CD4-positive, alpha-beta memory T cell (primary cell): ENCODE data around the gene GBA2. TPM values are rescaled to one million over a fixed set of nuclear protein-coding genes. Genes with fewer than 3 reads are reported as not detected.

Experiments used
- CTCF ChIA-PET: fragments of 350-600 bp; sonication (Branson Sonifier 250); formaldehyde crosslinking; loops from one replicate; lab custom pipeline; 2021; ENCODE audit warnings: inconsistent platforms; ENCODE audit not compliant: partially characterized antibody; lab: Charles Lee
- POLR2A ChIA-PET: fragments of 350-600 bp; sonication (Branson Sonifier 250); formaldehyde crosslinking; loops from one replicate; lab custom pipeline; 2021; ENCODE audit not compliant: partially characterized antibody; lab: Charles Lee
- DNase-seq, 5 donors: peaks; one replicate each; pipeline versions ENCODE4 v3.0.0 to v3.0.0-alpha.2; 2020 to 2022; ENCODE audit warnings: mixed read lengths in 1 of 5
- H3K27ac ChIP-seq: one replicate; pipeline ENCODE4 v1.7.0; 2013; ENCODE audit warnings: low read depth, low read length
- H3K27me3 ChIP-seq: 2 replicates; pipeline ENCODE4 v1.7.0; 2013; ENCODE audit warnings: mild to moderate bottlenecking, low read length, moderate library complexity; ENCODE audit not compliant: insufficient read depth
- H3K36me3 ChIP-seq: 2 replicates; pipeline ENCODE4 v1.7.0; 2013; ENCODE audit warnings: mild to moderate bottlenecking, low read length, moderate library complexity; ENCODE audit not compliant: insufficient read depth
- H3K4me1 ChIP-seq: 2 replicates; pipeline ENCODE4 v1.7.0; 2013; ENCODE audit warnings: mild to moderate bottlenecking, low read length, moderate library complexity; ENCODE audit not compliant: insufficient read depth
- H3K4me3 ChIP-seq, 2 donors: one replicate each; pipeline ENCODE4 v1.7.0; 2013; ENCODE audit warnings: low read length in 2 of 2, mild to moderate bottlenecking in 1 of 2
- H3K9me3 ChIP-seq, 2 donors: one replicate each; pipeline ENCODE4 v1.7.0; 2013; ENCODE audit warnings: low read length in 2 of 2, control low read depth in 1 of 2; ENCODE audit not compliant: control insufficient read depth in 1 of 2
- H3K27ac Mint-ChIP-seq, 7 donors: one replicate each; pipeline ENCODE4 v1.8.0; 2020 to 2021; ENCODE audit warnings: mixed read lengths in 7 of 7, mild to moderate bottlenecking in 6 of 7, inconsistent platforms in 3 of 7, moderate library complexity in 3 of 7
- H3K27me3 Mint-ChIP-seq, 2 donors: one replicate each; pipeline ENCODE4 v1.8.0; 2020 to 2021; ENCODE audit warnings: mixed read lengths in 2 of 2
- H3K36me3 Mint-ChIP-seq, 2 donors: one replicate each; pipeline ENCODE4 v1.8.0; 2020 to 2021; ENCODE audit warnings: mixed read lengths in 2 of 2, inconsistent platforms in 1 of 2, mild to moderate bottlenecking in 1 of 2
- H3K4me1 Mint-ChIP-seq, 4 donors: one replicate each; pipeline ENCODE4 v1.8.0; 2020 to 2021; ENCODE audit warnings: mixed read lengths in 4 of 4, mild to moderate bottlenecking in 1 of 4
- H3K4me3 Mint-ChIP-seq, 8 donors: one replicate each; pipeline ENCODE4 v1.8.0; 2020 to 2021; ENCODE audit warnings: mixed read lengths in 8 of 8, mild to moderate bottlenecking in 7 of 8, moderate library complexity in 6 of 8, inconsistent platforms in 3 of 8
- H3K9me3 Mint-ChIP-seq, 8 donors: one replicate each; pipeline ENCODE4 v1.8.0; 2020 to 2021; ENCODE audit warnings: mixed read lengths in 8 of 8, mild to moderate bottlenecking in 5 of 8, inconsistent platforms in 3 of 8, moderate library complexity in 1 of 8
- intact Hi-C: fragments of 100-400 bp; cut with micrococcal nuclease; formaldehyde crosslinking; loops from one replicate; pipeline ENCODE4 v1.15.1; 2023
- polyA plus RNA-seq, 2 donors: library from polyadenylated mRNA; unstranded; fragments of 300-500 nt; fragmentation: Illumina TruSeq; gene quantifications; one replicate each; pipeline ENCODE4 v1.2.3, GENCODE V29; 2021
- total RNA-seq, 2 experiments: library from RNA; stranded (reverse); gene quantifications; one replicate each; pipeline ENCODE4 v1.2.3, GENCODE V29; 2021

The GBA2 gene
- total and polyA plus RNA-seq, 4 experiments from 2014 or later, result 16.3 to 66.3 (median 44.1) TPM

DNA sequence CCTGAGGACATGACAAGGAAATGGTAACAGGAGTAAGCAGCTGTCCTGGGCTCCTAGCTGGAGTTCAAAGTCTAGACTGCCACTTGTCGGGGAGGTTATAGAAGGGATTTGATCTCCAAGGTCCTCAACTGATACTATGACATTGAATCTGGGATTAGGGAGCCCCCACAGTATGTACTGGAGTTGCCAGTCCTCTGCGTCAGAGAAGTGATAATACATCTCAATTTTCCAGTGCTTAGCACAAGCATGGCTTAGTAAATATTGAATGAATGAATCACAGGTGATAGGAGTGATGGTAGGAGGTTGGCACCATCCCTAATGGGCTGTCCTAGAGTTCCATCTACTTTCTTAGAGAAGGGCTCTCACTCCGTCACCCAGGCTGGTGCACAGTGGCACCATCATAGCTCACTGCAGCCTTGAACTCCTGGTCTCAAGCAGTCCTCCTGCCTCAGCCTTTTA lies 53.1 kb downstream of the GBA2 start:
- DNase-seq, result no peak
- Mint-ChIP-seq H3K27ac (peak overlapping the region in 3 of 7 donors; percentile 35 to 89 (median 83)), H3K4me1 (peaks cover 7 to 22% (median 16%) of the 10 kb centered on the region in 4 donors), H3K9me3 (no peaks in the 10 kb centered on the region), H3K36me3 (peaks cover 0 to 19% of the 10 kb centered on the region in 2 donors), H3K4me3 (no peak overlapping the region), H3K27me3 (no peaks in the 10 kb centered on the region)
- no peaks in the 10 kb centered on the region for H3K9me3 ChIP-seq
- H3K36me3 ChIP-seq, result peaks cover 42% of the 10 kb centered on the region
- ChIA-PET POLR2A (interaction anchor here (0.9 to 12.0 kb wide), 12 partner anchors 8 to 209 kb away, joined by 3 to 160 read pairs (median 6); partner anchors contain the start of genes ARHGEF39, CCDC107, CD72 and CREB3), CTCF (interaction anchor here (0.6 to 16.3 kb wide), 38 partner anchors 8 to 323 kb away, joined by 3 to 339 read pairs (median 13); partner anchors contain the start of genes ARHGEF39, CA9, CCDC107 and CREB3)
- H3K27ac ChIP-seq, result no peak overlapping the region
- peaks cover 15% of the 10 kb centered on the region for H3K4me1 ChIP-seq
- intact Hi-C loops, result loop anchor here (1.0 to 2.0 kb wide), 5 partner anchors 33 to 92 kb away; partner anchors contain the start of genes CCDC107 and RMRP
- no peak overlapping the region for H3K4me3 ChIP-seq
- H3K27me3 ChIP-seq, result no peaks in the 10 kb centered on the region

DNA sequence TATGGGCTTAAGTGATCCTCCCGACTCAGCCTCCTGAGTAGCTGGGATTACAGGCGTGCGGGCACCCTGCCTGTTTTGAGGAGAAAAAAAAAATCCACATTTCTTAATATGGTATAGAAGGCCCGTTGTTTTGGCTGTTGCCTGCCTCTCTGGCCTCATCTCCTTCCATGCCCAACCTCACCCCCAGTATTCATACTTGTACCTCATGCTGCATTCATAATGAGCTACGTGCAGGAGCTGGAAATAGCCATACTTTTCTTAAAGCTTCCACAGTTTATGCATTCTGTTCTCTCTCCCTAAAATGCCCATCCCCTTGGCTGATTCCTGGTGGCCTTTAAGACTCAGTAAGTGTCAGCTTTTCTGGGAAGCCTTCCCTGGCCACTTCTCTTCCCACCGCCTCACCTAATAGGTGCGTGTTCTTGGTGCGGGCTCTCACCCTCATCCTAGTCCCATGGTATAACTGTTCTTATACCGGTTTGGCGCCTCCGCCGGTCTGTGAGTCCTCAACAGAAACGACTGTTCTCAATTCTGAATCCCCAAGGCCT lies 57.2 kb downstream of the GBA2 start:
- H3K4me3 Mint-ChIP-seq, result peak overlapping the region; percentile 82 to 90 (median 88)
- Histone ChIP-seq H3K27ac (no peak overlapping the region), H3K9me3 (no peaks in the 10 kb centered on the region), H3K36me3 (peaks cover under 1% of the 10 kb centered on the region), H3K27me3 (no peaks in the 10 kb centered on the region), H3K4me3 (no peak overlapping the region), H3K4me1 (peaks cover 15% of the 10 kb centered on the region)
- no peaks in the 10 kb centered on the region for H3K9me3 Mint-ChIP-seq
- H3K36me3 Mint-ChIP-seq, result peaks cover 0 to 5% of the 10 kb centered on the region in 2 donors
- intact Hi-C loops, result no loop called here
- no peaks in the 10 kb centered on the region for H3K27me3 Mint-ChIP-seq
- H3K27ac Mint-ChIP-seq, result peak overlapping the region; percentile 55 to 92 (median 81)
- H3K4me1 Mint-ChIP-seq, result peaks cover 11 to 40% (median 22%) of the 10 kb centered on the region in 4 donors
- ChIA-PET CTCF (interaction anchor here (0.6 to 16.3 kb wide), 9 partner anchors 9 to 190 kb away, joined by 3 to 339 read pairs (median 4); partner anchors contain the start of genes ARHGEF39, CCDC107, CREB3 and RMRP), POLR2A (interaction anchor here (0.5 to 12.0 kb wide), 10 partner anchors 8 to 86 kb away, joined by 3 to 160 read pairs (median 5); partner anchors contain the start of genes ARHGEF39, CCDC107, CREB3 and RMRP)
- no peak for DNase-seq

DNA sequence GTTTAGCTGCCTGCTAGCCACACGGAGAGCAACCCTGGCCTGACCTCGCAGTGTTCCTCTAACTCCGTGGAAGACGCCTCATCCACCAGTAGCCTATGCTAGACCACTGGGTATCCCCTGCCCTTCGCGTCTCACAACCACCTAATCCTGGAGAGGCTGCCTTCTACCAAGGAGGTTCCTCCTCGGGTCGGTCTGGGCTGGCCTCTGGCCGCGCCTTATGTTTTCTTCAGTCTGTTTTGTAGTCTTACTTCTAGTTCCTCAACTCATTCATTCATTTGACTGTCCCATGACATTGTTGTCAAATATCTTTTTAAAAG lies 57.7 kb downstream of the GBA2 start:
- H3K27ac Mint-ChIP-seq, result peak overlapping the region; percentile 70 to 92 (median 81)
- peaks cover 0 to under 1% of the 10 kb centered on the region in 2 donors for H3K36me3 Mint-ChIP-seq
- H3K4me1 Mint-ChIP-seq, result peaks cover 6 to 35% (median 17%) of the 10 kb centered on the region in 4 donors
- Histone ChIP-seq H3K9me3 (no peaks in the 10 kb centered on the region), H3K4me3 (peak overlapping the region in 1 of 2 donors; percentile 58), H3K4me1 (peaks cover 9% of the 10 kb centered on the region), H3K27ac (peak overlapping the region; percentile 59), H3K36me3 (no peaks in the 10 kb centered on the region), H3K27me3 (no peaks in the 10 kb centered on the region)
- no peaks in the 10 kb centered on the region for H3K27me3 Mint-ChIP-seq
- no peak for DNase-seq
- POLR2A ChIA-PET, result interaction anchor here (0.5 to 12.0 kb wide), 10 partner anchors 7 to 86 kb away, joined by 3 to 160 read pairs (median 5); partner anchors contain the start of genes ARHGEF39, CCDC107, CREB3 and RMRP
- no peaks in the 10 kb centered on the region for H3K9me3 Mint-ChIP-seq
- H3K4me3 Mint-ChIP-seq, result peak overlapping the region; percentile 82 to 90 (median 88)
- CTCF ChIA-PET, result interaction anchor here (0.6 to 16.3 kb wide), 5 partner anchors 16 to 191 kb away, joined by 3 to 339 read pairs (median 6); partner anchors contain the start of genes ARHGEF39, CCDC107, RMRP and SIT1
- intact Hi-C loops, result no loop called here

DNA sequence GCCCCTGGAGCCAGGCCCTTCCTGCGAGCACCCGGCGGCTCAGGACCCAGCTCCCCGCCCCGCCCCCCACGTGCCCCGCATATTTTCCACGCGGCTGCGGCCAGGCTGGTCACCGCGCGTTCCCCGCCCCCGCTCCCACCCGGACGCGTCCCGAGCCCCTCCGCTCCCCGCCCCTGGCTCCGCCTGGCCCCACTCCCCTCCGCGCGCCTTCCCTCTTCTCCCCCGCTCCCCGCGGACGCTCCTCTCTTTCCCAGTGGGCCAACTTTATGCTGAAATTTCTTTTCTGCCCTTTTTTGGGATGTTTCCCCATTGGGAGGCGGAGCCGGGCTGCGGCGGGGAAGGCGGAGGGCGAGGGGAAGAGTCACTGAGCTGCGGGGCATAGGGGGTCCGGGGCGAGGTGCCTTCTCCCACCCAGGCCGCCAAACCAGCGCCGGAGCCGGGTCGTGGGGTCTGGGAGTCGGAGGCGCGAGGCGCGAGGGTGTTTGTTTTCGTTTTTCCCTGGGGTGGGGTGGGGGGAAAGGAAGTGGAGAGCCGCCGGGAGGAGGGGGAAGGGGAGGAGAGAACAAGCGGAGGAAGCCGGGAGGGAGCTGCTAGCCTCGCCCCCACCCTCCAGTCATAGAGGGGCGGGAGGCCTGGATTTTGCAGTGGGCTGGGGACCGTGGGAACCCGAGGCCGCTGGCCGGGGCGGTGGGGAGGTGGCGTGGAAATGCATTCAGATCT lies 58.3 kb downstream of the GBA2 start:
- Mint-ChIP-seq H3K27me3 (no peaks in the 10 kb centered on the region), H3K9me3 (no peaks in the 10 kb centered on the region), H3K4me3 (peak overlapping the region; percentile 82 to 90 (median 88)), H3K27ac (peak overlapping the region; percentile 70 to 92 (median 81)), H3K4me1 (peaks cover 6 to 33% (median 16%) of the 10 kb centered on the region in 4 donors), H3K36me3 (no peaks in the 10 kb centered on the region)
- ChIA-PET CTCF (interaction anchor here (0.8 to 16.3 kb wide), 5 partner anchors 16 to 43 kb away, joined by 3 to 339 read pairs (median 6); partner anchors contain the start of genes ARHGEF39, CCDC107, RMRP and SIT1), POLR2A (interaction anchor here (0.5 to 12.0 kb wide), 9 partner anchors 11 to 85 kb away, joined by 3 to 160 read pairs (median 6); partner anchors contain the start of genes ARHGEF39, CCDC107, CREB3 and RMRP)
- peak in 3 of 5 donors; percentile 28 to 59 (median 32) for DNase-seq
- Histone ChIP-seq H3K27ac (peak overlapping the region; percentile 59), H3K9me3 (no peaks in the 10 kb centered on the region), H3K4me1 (peaks cover 6% of the 10 kb centered on the region), H3K36me3 (no peaks in the 10 kb centered on the region), H3K4me3 (peak overlapping the region in 1 of 2 donors; percentile 58), H3K27me3 (no peaks in the 10 kb centered on the region)
- intact Hi-C loops, result no loop called here

DNA sequence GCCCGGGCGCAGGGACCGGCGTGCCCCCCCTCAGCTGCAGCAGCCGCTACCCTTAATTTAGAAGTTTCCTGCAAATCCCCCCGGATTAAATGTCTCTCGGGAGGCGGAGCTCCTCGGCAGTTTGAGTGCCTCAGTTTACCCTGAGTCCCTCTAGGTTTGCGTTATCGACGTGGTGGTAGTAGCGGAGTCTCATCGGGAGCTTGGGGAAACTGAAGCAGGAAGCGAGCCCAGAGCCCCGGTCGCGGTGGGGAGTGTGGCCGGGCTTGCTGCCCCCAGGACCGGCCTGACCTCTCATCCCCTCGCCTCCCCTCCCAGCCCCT lies 58.8 kb downstream of the GBA2 start:
- H3K27me3 ChIP-seq, result no peaks in the 10 kb centered on the region
- H3K27ac Mint-ChIP-seq, result peak overlapping the region in 4 of 7 donors; percentile 48 to 74 (median 58)
- H3K36me3 ChIP-seq, result no peaks in the 10 kb centered on the region
- peak overlapping the region in 1 of 2 donors; percentile 58 for H3K4me3 ChIP-seq
- H3K4me1 ChIP-seq, result peaks cover 6% of the 10 kb centered on the region
- ChIA-PET CTCF (interaction anchor here (0.7 to 16.3 kb wide), 6 partner anchors 17 to 42 kb away, joined by 3 to 339 read pairs (median 6); partner anchors contain the start of genes ARHGEF39, CCDC107, RMRP and SIT1), POLR2A (interaction anchor here (2.0 to 12.0 kb wide), 5 partner anchors 29 to 85 kb away, joined by 6 to 160 read pairs (median 14); partner anchors contain the start of genes ARHGEF39, CCDC107, CREB3 and RMRP)
- H3K27me3 Mint-ChIP-seq, result no peaks in the 10 kb centered on the region
- H3K36me3 Mint-ChIP-seq, result no peaks in the 10 kb centered on the region
- peaks cover 6 to 33% (median 16%) of the 10 kb centered on the region in 4 donors for H3K4me1 Mint-ChIP-seq
- H3K4me3 Mint-ChIP-seq, result peak overlapping the region; percentile 72 to 89 (median 81)
- H3K27ac ChIP-seq, result peak overlapping the region; percentile 59
- H3K9me3 Mint-ChIP-seq, result no peaks in the 10 kb centered on the region
- H3K9me3 ChIP-seq, result no peaks in the 10 kb centered on the region
- intact Hi-C loops, result no loop called here
- DNase-seq, result no peak

DNA sequence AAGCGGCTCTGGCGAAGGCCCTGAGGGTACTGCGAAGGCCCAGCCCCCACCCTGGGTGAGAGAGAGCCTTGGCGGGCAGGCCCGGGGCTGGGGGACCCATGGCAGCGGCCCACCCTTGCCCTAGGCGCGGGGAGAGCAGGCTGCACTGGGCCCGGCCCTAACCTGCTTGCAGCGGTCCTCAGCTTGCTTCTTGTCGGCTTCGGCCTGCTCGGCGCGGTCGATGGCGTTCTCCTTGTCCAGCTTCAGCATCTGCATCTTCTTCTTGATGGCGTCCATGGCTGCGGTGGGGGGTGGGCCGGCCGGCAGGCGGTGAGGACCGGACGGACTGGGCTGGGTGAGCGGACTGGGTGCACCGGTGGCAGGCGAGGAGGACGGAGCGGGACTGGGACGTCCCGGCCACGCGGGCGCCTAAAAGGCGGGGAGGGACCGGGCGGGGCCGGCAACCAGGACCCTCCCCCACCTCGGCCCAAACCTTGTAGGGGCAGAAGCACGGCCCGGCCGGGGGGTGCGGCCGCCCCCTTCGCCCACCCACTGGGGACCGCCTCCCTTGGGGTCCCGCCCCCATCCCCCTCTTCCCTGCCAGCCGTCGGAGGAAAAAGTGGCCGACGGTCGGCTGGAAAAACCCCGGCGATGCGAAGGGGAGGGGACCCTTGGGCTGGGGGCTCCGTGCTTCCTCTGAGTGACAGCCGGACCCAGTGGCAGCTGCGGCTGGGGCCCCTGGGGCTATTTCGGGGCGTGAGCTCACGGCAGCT lies 59.3 kb downstream of the GBA2 start, which contains the start of gene TPM2:
TPM2 (minus strand) TSS at position 384 of the 752 bp plus-strand sequence; CDS start at position 276, 108 bp downstream.
- intact Hi-C loops, result no loop called here
- CTCF ChIA-PET, result interaction anchor here (0.7 to 16.3 kb wide), 5 partner anchors 17 to 42 kb away, joined by 3 to 339 read pairs (median 6); partner anchors contain the start of genes ARHGEF39, CCDC107, RMRP and SIT1
- DNase-seq, result no peak
- Mint-ChIP-seq H3K27ac (peak within 1 kb of the TSS; percentile 65 to 92 (median 77)), H3K4me3 (peak within 1 kb of the TSS; percentile 82 to 90 (median 88)), H3K36me3 (no peaks in the 10 kb centered on the region), H3K9me3 (no peaks in the 10 kb centered on the region), H3K27me3 (no peaks in the 10 kb centered on the region), H3K4me1 (peaks cover 6 to 33% (median 16%) of the 10 kb centered on the region in 4 donors)
- Histone ChIP-seq H3K4me3 (peak within 1 kb of the TSS in 1 of 2 donors; percentile 58), H3K27ac (peak within 1 kb of the TSS; percentile 59), H3K27me3 (no peaks in the 10 kb centered on the region), H3K36me3 (no peaks in the 10 kb centered on the region), H3K9me3 (no peaks in the 10 kb centered on the region), H3K4me1 (peaks cover 6% of the 10 kb centered on the region)
- POLR2A ChIA-PET, result interaction anchor here (0.6 to 12.0 kb wide), 6 partner anchors 29 to 1346 kb away, joined by 3 to 160 read pairs (median 10); partner anchors contain the start of genes ARHGEF39, CCDC107, CREB3 and RMRP
